DOHH2 (cell line): ENCODE data around the gene TBX20.
"Not testable (repeated sequence)": the region's sequence is repeated elsewhere in the genome, so short reads cannot be mapped to it uniquely, and the experiment has no call there.

Experiments
- H3F3A ChIP-seq: fragments of 200-600 bp; sonication (generic), shearing (Covaris generic); 2 replicates; pipeline ENCODE4 v1.6.0; 2016; ENCODE audit warnings: antibody characterized with exemption, mild to moderate bottlenecking; ENCODE audit not compliant: control insufficient read depth, insufficient read depth
- H3K27ac ChIP-seq: fragments of 200-600 bp; sonication (generic); 2 replicates; pipeline ENCODE4 v1.5.1; 2014; ENCODE audit warnings: low read depth, mild to moderate bottlenecking, low read length, moderate library complexity
- H3K27me3 ChIP-seq: fragments of 200-600 bp; sonication (generic); 2 replicates; pipeline ENCODE4 v1.6.1; 2014; ENCODE audit warnings: mild to moderate bottlenecking, low read length, mixed read lengths; ENCODE audit not compliant: control insufficient read depth
- H3K36me3 ChIP-seq: fragments of 200-600 bp; sonication (generic); 2 replicates; pipeline ENCODE4 v1.6.1; 2014; ENCODE audit warnings: mild to moderate bottlenecking, low read length, moderate library complexity, mixed read lengths; ENCODE audit not compliant: control insufficient read depth
- H3K4me1 ChIP-seq: fragments of 200-600 bp; sonication (generic); 2 replicates; pipeline ENCODE4 v1.6.1; 2014; ENCODE audit warnings: mild to moderate bottlenecking, low read length, mixed read lengths; ENCODE audit not compliant: control insufficient read depth
- H3K4me2 ChIP-seq: fragments of 200-600 bp; sonication (generic); 2 replicates; pipeline ENCODE4 v1.6.0; 2014; ENCODE audit warnings: mild to moderate bottlenecking, low read length, moderate library complexity
- H3K4me3 ChIP-seq: fragments of 200-600 bp; sonication (generic); 2 replicates; pipeline ENCODE4 v1.5.1; 2014; ENCODE audit warnings: mild to moderate bottlenecking, low read length, mixed read lengths
- H3K79me2 ChIP-seq: fragments of 200-600 bp; sonication (generic); 2 replicates; pipeline ENCODE4 v1.6.1; 2014; ENCODE audit warnings: mild to moderate bottlenecking, low read length, mixed read lengths; ENCODE audit not compliant: control insufficient read depth
- H3K9me2 ChIP-seq: fragments of 200-600 bp; sonication (generic); replicated peaks from 2 replicates; pipeline ENCODE4 v1.6.1; 2014; ENCODE audit warnings: mild to moderate bottlenecking, low read length, mixed read lengths; ENCODE audit not compliant: control insufficient read depth
- H3K9me3 ChIP-seq: fragments of 200-600 bp; sonication (generic); 2 replicates; pipeline ENCODE4 v1.6.1; 2014; ENCODE audit warnings: antibody characterized with exemption, low read length, mixed read lengths; ENCODE audit not compliant: control insufficient read depth, insufficient read depth
- H4K20me1 ChIP-seq: fragments of 200-600 bp; sonication (generic); 2 replicates; pipeline ENCODE4 v1.6.0; 2014; ENCODE audit warnings: low read depth, mild to moderate bottlenecking, antibody characterized with exemption, low read length, moderate library complexity; ENCODE audit not compliant: control insufficient read depth, insufficient read depth
- CTCF ChIP-seq: fragments of 200-600 bp; sonication (generic); IDR thresholded peaks from one replicate; pipeline ENCODE4 v1.5.1; 2014; ENCODE audit warnings: antibody characterized with exemption, mild to moderate bottlenecking, low read depth, low read length; ENCODE audit not compliant: poor library complexity, severe bottlenecking
- EZH2phosphoT487 ChIP-seq: fragments of 200-600 bp; sonication (generic); IDR thresholded peaks from 2 replicates; pipeline ENCODE4 v1.6.1; 2017; ENCODE audit warnings: borderline replicate concordance, mild to moderate bottlenecking, antibody characterized with exemption, low read length, moderate library complexity, mixed read lengths

Gene TBX20

GRCh38 chr7:35185908-35186731, 67.8 kb downstream of the TBX20 start:
- Histone ChIP-seq H3K79me2 (no peaks in the 10 kb centered on the region), H3K9me2 (no peaks in the 10 kb centered on the region), H3K27ac (no peak overlapping the region), H3K36me3 (no peaks in the 10 kb centered on the region), H4K20me1 (no peaks in the 10 kb centered on the region), H3F3A (no peaks in the 10 kb centered on the region), H3K4me1 (no peaks in the 10 kb centered on the region), H3K27me3 (no peaks in the 10 kb centered on the region), H3K9me3 (no peaks in the 10 kb centered on the region), H3K4me3 (no peak overlapping the region), H3K4me2 (no peak overlapping the region)
- no peak for TF ChIP-seq EZH2phosphoT487
- no peak for TF ChIP-seq CTCF

GRCh38 chr7:35185578-35185907, 68.4 kb downstream of the TBX20 start:
- not testable (repeated sequence) for H3K4me3 ChIP-seq, H3F3A ChIP-seq, H3K4me1 ChIP-seq, H4K20me1 ChIP-seq, H3K4me2 ChIP-seq, H3K27me3 ChIP-seq, H3K27ac ChIP-seq, H3K9me3 ChIP-seq, H3K36me3 ChIP-seq, H3K9me2 ChIP-seq, H3K79me2 ChIP-seq

- H3K4me3 ChIP-seq = not testable (repeated sequence)
Measured at GRCh38 chr7:35184961-35185360, 68.9 kb downstream of the TBX20 start.

GRCh38 chr7:35183873-35184503, 69.9 kb downstream of the TBX20 start:
- H3K36me3 ChIP-seq, H3K4me2 ChIP-seq, H3K79me2 ChIP-seq, H3K4me1 ChIP-seq, H4K20me1 ChIP-seq, H3K27me3 ChIP-seq, H3K9me2 ChIP-seq, H3K27ac ChIP-seq, H3F3A ChIP-seq, H3K4me3 ChIP-seq, H3K9me3 ChIP-seq: not testable (repeated sequence)

More at GRCh38 chr7:35184961-35185360, 68.9 kb downstream of the TBX20 start:
- H4K20me1 ChIP-seq, H3K36me3 ChIP-seq, H3K4me2 ChIP-seq, H3K27ac ChIP-seq, H3K9me2 ChIP-seq, H3K79me2 ChIP-seq, H3K27me3 ChIP-seq, H3K9me3 ChIP-seq, H3F3A ChIP-seq, H3K4me1 ChIP-seq: not testable (repeated sequence)

GRCh38 chr7:35180665-35181064, 73.2 kb downstream of the TBX20 start:
- not testable (repeated sequence) for H3K4me1 ChIP-seq, H3F3A ChIP-seq, H3K36me3 ChIP-seq, H3K9me2 ChIP-seq, H4K20me1 ChIP-seq, H3K4me3 ChIP-seq, H3K4me2 ChIP-seq, H3K9me3 ChIP-seq, H3K27ac ChIP-seq, H3K27me3 ChIP-seq, H3K79me2 ChIP-seq

GRCh38 chr7:35173176-35173575, 80.7 kb downstream of the TBX20 start:
- H3K9me3 ChIP-seq, H3K4me3 ChIP-seq, H3F3A ChIP-seq, H3K4me1 ChIP-seq, H3K79me2 ChIP-seq, H3K4me2 ChIP-seq, H4K20me1 ChIP-seq, H3K27me3 ChIP-seq, H3K36me3 ChIP-seq, H3K9me2 ChIP-seq, H3K27ac ChIP-seq: not testable (repeated sequence)

GRCh38 chr7:35172131-35172530, 81.8 kb downstream of the TBX20 start:
- H3K36me3 ChIP-seq, H3F3A ChIP-seq, H3K9me2 ChIP-seq, H3K4me2 ChIP-seq, H3K27ac ChIP-seq, H3K27me3 ChIP-seq, H4K20me1 ChIP-seq, H3K79me2 ChIP-seq, H3K4me1 ChIP-seq, H3K4me3 ChIP-seq, H3K9me3 ChIP-seq: not testable (repeated sequence)
